Stimulated activated CD8-positive, alpha-beta memory T cell treated with anti-CD3 and anti-CD28 coated beads, Interleukin-15, amount 100 ng/mL, for 48 hours (primary cell): ENCODE measurements around the gene RIMBP2.

ENCODE experiments used
- DNase-seq, 2 donors: peaks; one replicate each; pipeline ENCODE4 v3.0.0-alpha.2; 2020; ENCODE audit warnings: low read depth in 2 of 2

The RIMBP2 gene

DNA sequence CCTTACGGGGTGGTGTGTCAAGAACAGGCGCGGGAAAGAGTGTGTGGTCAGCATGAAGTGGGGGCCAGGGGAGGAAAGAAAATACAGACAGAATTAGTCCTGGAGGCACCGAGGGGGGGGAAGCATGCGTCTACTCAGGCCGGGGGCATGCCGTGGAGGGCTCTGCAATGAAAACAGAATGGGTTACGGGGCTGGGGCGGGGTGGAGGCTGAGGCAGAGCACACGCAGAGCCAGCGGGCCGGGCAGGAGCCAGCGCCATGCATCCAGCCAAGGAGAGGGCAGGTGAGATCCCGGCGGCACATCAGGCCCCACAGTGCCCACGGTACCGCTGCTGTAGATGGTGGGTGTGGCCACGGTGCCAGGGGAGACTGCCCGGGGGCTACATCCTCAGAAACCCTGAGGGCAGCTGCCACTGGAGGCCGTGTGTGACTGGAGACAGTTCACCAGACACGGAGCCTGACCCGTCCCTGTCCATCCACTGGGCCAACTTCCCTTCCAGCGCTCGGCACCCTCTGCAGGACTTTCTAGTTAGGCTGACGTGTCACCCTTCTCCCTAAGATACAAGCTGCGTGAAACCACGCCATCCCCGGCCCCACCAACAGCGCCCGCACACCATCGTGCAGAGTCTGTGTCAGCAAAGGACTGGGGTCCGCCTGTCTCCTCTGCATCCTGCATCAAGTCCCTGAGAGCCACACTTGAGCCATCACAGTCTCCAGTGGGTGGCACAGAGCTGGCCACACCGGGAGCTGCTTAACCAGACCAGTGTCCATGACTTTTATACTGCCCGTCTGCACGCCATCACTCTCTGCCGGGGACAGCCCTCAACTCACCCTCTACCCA is 291.0 kb downstream of the RIMBP2 start:
- no peak for DNase-seq

DNA sequence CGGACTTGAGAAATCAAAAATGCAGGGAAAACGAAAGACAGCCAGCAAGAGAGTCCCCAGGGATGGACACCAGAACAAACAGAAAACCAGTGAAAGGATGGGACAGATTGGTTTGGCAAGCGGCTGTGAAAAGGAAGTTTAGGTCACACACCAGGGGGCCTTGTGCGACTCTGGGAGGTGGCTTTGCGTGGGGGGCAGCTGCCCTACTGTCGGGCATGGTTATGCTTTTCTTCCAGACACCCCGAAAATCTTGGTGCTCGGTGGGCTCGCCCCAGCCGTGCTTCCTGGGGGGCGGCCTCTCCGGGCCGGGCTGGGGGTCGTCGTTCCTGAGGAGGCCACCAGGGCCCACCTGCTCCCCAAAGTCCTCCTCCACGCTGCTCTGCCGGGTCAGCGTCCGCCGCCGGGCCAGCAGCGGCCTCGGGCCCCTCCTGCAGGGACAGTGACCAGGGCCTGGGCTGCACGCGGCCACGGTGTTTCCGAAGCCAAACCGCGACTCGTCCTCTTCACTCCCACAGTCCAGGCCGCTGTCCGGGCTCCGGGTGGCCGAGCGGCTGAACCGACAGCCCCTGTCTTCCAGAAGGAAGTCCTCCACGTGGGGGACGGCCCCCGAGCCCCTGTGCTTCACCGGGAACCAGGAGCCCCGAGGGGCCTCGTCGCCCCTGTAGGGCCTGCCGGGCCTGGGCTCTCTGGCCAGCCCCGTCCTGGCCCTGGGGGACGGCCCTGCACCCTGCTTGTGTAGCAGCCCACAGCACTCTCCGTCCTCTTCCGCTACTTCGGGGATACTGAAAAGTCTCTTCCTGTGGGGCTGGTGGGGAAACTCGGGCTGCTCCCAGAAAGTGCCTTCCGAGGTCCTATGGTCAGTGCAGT is 291.9 kb downstream of the RIMBP2 start:
- no peak for DNase-seq

GRCh38 chr12:130423136-130423535 is 293.0 kb downstream of the RIMBP2 start:
- DNase-seq: no peak

DNA sequence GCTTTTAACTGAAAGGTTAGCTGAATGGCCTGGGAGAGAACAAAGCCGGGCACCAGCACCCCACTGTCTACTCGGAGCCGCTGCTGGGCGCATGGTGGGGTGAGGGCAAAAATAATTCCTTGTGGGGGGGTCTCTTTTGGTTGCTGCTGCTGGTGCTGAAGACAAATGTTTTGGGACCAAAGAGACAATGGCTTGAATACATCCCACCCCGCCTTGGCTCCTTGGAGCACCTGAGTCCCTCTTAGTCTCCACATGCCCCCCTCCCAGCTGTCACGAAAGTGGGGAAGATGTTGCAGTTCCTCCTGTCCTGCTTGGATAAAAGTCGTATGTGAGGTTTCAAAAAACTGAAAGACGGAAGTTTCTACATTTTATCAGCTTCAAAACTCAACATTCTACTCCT is 293.4 kb downstream of the RIMBP2 start:
- DNase-seq: no peak

DNA sequence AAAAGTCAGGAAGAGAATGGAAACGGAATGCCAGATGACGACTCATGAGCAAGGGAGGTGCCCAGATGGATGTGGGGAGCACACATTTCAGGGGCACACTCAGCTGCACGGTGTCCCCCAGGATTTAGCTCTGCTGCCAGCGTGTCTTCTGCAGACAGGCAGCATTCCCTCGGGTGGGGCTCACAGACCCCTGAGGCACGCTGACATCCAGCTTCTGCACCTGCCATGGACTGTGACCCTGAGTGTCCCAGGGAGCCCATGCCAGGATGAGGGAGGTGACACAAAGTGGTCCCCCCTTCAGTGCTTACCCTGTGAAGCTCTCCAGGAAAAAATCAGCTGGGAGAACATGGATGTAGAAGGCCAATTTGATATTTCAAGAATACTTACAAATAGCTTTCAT is 294.2 kb downstream of the RIMBP2 start:
- DNase-seq: no peak

DNA sequence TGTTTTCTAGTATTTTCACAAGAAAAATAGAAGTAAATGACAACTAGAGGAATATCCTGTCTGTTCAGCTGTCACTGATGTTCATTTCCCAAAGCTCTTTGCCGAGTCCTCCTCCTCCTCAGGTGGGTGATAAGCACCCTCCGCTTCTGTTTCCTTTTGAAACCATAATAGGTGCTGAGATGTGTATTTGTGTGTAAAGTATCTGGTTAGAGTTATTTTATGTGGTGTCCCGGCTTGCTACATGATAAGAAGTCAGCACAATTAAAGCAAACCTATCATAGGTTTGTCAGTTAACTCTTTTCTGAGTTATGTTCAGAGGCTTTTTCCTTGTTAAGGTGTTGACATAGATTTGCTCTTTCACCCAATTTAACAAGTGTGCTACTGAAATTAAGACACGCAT is 296.0 kb downstream of the RIMBP2 start:
- DNase-seq: no peak

DNA sequence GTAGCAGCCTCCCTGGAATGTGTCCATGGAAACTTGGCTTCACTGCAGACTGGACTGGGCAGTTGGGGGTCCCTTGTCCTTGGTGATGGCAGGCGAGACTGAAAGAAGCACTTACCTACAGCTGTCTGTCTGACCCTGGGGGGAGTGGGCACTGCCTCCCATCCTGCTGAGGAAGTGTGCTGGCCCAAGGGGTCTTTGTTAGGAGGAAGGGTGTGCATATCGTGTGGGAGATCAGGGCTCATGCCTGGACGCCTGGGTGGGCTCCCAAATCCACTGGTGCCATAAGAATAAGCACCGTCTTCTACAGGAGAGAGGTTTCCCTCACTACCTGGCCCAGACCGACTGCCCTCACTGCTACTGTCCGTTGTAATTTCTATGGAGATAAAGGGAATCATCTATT is 297.0 kb downstream of the RIMBP2 start:
- no peak for DNase-seq

DNA sequence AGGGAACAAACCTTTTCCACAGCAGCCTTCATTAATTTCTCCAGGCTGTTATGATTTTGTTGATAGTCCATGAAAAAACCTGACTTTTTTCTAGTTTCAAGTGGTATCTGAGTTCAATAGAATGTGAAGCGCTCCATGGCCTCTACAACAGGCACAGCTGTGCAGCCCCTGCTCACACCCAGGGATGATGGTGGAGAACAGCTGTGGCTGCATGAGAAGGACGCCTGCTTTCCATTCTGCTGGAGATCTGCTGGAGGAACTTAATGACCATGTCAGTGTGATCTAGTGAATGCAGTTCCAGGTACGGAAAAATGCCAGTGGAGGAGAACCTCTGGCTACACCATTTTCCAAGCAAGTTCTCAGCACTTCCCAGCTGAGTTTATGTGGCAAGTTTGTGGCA is 297.8 kb downstream of the RIMBP2 start:
- no peak for DNase-seq

DNA sequence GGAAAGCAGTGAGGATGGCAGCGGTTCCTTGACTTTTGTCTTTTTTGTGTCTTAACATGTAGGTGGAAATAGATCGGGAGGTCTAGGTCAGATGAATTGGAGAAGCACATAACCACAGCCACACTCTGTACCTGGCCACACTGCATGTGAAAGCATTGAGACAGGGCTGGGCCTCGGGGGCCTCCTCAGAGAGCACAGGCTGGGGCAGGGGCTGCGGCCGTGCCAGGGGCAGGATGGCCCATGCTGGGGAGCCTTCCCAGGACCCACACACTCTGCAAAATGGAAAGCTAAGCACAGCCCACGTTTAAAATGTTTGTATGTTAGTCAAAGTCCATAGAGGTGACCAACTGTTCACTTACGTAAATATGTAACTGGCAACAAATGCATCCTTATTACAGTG is 301.7 kb downstream of the RIMBP2 start:
- DNase-seq: no peak

GRCh38 chr12:130413909-130414308 is 302.2 kb downstream of the RIMBP2 start:
- DNase-seq: no peak

DNA sequence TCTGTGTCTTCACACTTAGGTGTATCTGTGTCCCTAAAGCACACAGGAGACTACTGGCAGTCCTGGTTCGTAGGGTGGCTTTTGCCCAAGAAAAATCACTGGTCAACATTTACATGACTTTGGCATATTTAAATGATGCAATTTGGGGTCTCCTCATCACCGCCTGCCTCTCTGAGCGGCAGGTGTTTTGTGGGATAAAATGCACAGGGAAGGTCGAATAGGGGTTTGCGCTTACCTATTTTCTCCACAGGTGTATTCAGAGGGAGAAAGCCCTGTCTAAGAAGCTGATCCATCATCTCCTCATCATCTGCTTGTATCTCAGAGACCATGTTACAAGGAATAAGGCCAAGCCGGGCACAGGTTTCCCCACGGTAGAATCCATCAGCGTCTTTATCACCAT is 303.7 kb downstream of the RIMBP2 start:
- no peak for DNase-seq

DNA sequence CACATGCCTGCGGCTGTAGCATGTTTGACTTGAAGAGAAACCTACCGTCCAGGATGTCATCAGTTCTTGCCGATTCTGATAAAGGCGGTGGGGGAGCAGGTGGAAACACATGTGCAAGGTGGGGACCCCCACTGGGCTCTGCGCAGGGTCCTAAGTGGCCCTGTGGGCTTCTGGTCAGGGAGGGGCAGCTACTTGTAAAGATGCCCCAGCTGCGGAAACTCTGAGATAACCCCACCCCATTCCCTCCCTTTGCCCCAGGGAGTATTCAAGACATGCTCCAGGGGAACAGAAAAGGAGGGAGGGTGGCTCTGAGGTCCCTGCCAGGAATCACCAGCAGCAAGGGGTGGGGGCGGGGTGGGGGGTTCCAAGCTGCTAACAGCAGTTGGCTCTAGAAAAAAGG is 310.8 kb downstream of the RIMBP2 start:
- DNase-seq: no peak

DNA sequence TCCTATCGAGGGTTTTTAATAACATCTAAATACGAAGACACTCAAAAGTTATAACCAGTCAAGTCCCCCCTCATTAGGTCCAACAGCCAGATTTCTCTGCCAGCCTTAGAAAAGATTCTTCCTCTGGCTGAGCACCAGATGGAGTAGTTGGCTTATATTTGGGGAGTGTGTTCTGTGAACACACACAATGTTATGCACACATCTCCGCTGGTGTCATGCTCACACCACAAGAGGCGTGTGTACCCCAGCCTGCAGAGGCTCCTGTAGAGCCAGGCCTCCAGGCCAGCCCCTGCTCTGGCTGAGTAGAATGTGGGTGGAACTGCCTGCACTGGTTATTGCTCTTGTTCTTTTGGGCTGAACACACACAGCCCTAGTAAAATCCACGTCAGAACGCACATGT is 314.4 kb downstream of the RIMBP2 start:
- no peak for DNase-seq

GRCh38 chr12:130398100-130398848 is 317.8 kb downstream of the RIMBP2 start:
- no peak for DNase-seq

- DNase-seq: no peak
Measured at GRCh38 chr12:130396667-130397066, 319.4 kb downstream of the RIMBP2 start.

GRCh38 chr12:130394906-130395305 is 321.2 kb downstream of the RIMBP2 start:
- DNase-seq: no peak

- DNase-seq: no peak
Measured at GRCh38 chr12:130391186-130391585, 324.9 kb downstream of the RIMBP2 start.

DNA sequence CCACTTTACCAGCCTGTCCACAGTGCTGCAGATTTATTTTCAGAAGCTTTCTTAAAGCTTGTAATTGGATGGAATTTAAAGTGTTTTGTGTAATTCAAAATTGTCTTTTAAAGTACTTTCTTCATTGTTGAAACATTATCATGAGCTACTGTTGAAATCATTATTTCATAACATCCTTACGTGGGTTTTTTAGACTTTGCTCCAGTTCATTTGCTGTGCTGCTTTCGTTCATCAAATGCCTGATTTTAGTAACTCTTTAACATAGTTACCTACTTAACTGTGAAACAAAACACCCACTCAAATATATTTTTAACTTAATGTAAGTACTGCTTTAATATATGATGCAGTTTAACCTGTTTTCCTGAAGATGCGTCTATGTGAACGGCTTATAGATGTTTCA is 330.9 kb downstream of the RIMBP2 start:
- no peak for DNase-seq

GRCh38 chr12:130384234-130384633 is 331.9 kb downstream of the RIMBP2 start:
- no peak for DNase-seq

DNA sequence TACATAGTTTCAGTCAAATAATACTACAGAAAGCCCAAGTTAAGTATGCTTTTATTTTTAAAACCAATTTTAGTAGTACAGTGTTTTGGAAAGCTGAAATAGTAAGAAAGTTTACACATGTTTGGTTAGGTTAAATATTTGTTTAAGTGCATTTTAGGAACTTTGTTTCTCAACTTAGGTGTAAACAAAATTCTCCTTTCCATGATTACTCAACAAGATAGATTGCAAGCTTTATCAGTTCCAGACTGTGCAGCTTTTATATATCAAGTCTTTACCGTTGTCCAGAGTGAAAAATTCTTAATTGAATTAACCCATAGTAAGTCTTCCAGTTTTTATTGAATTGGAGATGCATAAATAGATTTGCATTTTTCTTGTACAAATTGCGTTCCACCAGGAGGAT is 333.3 kb downstream of the RIMBP2 start:
- DNase-seq: no peak

DNA sequence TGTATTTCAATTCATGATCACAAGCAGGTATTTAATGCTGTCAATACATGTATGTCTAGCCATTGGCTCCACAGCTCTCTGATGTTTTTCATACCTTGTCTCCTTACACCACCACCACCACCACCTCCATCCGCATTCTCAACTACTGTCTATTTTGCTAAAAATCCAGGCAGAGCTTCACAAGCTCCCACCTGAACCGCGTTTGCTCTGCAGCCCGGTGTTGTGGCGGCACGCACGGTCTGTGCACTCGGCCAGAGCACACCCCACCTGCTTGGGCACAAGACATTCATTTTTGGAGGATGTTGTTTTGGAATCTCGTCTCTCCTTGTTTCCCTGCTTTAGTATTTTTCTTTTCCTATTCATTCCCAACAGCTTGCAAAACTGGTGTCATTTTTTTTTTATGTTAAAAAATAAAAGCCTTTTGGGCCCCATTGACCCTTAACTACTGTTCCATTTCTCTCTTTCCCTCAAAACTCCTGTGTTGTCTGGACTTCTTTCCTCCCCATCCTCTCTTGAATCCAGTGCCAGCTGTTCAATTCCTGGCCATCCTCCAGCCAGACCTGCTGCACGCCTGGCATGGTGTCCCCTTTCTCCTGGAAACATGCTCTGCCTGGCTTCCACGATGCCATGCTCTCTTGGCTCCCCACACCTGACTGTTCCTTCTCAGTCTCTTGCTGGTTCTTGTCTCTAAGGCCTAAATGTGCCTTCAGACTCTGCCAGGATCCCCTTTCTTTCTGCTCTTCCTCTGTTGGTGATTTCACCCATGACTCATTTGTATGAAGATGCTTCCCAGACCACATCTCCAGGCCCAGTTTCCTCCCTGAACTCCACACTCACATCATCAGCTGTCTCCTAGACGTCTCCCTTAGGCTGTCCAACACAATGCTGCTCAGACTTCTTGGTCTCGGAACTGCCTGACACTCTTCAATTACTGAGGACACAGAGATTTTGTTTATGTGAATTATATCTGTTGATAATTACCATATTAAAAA is 340.5 kb downstream of the RIMBP2 start:
- no peak for DNase-seq
